ENCODE results near the gene RNF182.

GRCh38 chr6:13978787-13979186, 54.0 kb downstream of the RNF182 start:
- TF ChIP-seq FOS (IDR thresholded peaks at IDR 0.05; ENCODE audit: borderline replicate concordance, insufficient read depth, low read length), result no peak
- TF ChIP-seq, protein P1, sequence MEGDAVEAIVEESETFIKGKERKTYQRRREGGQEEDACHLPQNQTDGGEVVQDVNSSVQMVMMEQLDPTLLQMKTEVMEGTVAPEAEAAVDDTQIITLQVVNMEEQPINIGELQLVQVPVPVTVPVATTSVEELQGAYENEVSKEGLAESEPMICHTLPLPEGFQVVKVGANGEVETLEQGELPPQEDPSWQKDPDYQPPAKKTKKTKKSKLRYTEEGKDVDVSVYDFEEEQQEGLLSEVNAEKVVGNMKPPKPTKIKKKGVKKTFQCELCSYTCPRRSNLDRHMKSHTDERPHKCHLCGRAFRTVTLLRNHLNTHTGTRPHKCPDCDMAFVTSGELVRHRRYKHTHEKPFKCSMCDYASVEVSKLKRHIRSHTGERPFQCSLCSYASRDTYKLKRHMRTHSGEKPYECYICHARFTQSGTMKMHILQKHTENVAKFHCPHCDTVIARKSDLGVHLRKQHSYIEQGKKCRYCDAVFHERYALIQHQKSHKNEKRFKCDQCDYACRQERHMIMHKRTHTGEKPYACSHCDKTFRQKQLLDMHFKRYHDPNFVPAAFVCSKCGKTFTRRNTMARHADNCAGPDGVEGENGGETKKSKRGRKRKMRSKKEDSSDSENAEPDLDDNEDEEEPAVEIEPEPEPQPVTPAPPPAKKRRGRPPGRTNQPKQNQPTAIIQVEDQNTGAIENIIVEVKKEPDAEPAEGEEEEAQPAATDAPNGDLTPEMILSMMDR (IDR thresholded peaks at IDR 0.05; ENCODE audit: extremely low read depth in 1 of 2, insufficient read depth in 1 of 2, low read depth in 1 of 2, low read length in 2 of 2), result no peak

Data from endothelial cell of umbilical vein (primary cell).